Esophagus (tissue), 2 donors: ENCODE data around the gene MYO15A. TPM values are rescaled to one million over a fixed set of nuclear protein-coding genes. Genes with fewer than 3 reads are reported as not detected.
A peak's percentile ranks its signal among the peaks of the same experiment; 100 is the strongest.

Source experiments
- H3K27ac ChIP-seq, 2 donors: one replicate each; pipeline ENCODE4 v1.5.1; 2013; ENCODE audit warnings: low read depth in 2 of 2, mild to moderate bottlenecking in 2 of 2, inconsistent platforms in 1 of 2, low read length in 1 of 2, moderate library complexity in 1 of 2
- H3K27me3 ChIP-seq, 2 donors: one replicate each; pipeline ENCODE4 v1.6.1; 2013; ENCODE audit warnings: low read length in 2 of 2, control low read depth in 1 of 2, mild to moderate bottlenecking in 1 of 2; ENCODE audit not compliant: insufficient read depth in 2 of 2, control insufficient read depth in 1 of 2
- H3K36me3 ChIP-seq, 2 donors: one replicate each; pipeline ENCODE4 v1.6.1; 2013; ENCODE audit warnings: low read length in 1 of 2; ENCODE audit not compliant: control insufficient read depth in 2 of 2, insufficient read depth in 2 of 2
- H3K4me1 ChIP-seq, 2 donors: one replicate each; pipeline ENCODE4 v1.6.1; 2013; ENCODE audit warnings: low read length in 1 of 2; ENCODE audit not compliant: control insufficient read depth in 2 of 2, insufficient read depth in 2 of 2
- H3K4me3 ChIP-seq, 2 donors: one replicate each; pipeline ENCODE4 v1.5.1; 2013; ENCODE audit warnings: low read length in 2 of 2, mild to moderate bottlenecking in 2 of 2, low read depth in 1 of 2, moderate library complexity in 1 of 2
- H3K9me3 ChIP-seq, 2 donors: one replicate each; pipeline ENCODE4 v1.6.1; 2013; ENCODE audit warnings: mild to moderate bottlenecking in 2 of 2, low read depth in 1 of 2, low read length in 1 of 2, moderate library complexity in 1 of 2; ENCODE audit not compliant: control insufficient read depth in 2 of 2, insufficient read depth in 1 of 2
- WGBS, 2 donors: extraction: QIAGEN DNeasy Blood & Tissue Kit; methylation state at CpG; one replicate each; pipeline ENCODE4 v1.1.7; 2013; 5-methylcytosine and 5-hydroxymethylcytosine counted together
- polyA plus RNA-seq, 2 donors: library from polyadenylated mRNA; stranded (reverse); fragments of 200-250 nt; gene quantifications; one replicate each; pipeline ENCODE4 v1.2.3, GENCODE V29; 2013
- donor health status: healthy with polysubstance abuse.
- donor health status: Bipolar disorder and iron deficiency.

MYO15A gene
- polyA plus RNA-seq, 2 donors, result 0.51 to 0.68 TPM

GRCh38 chr17:18217412-18218015 lies 109.0 kb downstream of the MYO15A start:
- no peak overlapping the region for H3K27ac ChIP-seq
- H3K9me3 ChIP-seq, result no peaks in the 10 kb centered on the region
- no peaks in the 10 kb centered on the region for H3K4me1 ChIP-seq
- no peaks in the 10 kb centered on the region for H3K27me3 ChIP-seq
- no peak overlapping the region for H3K4me3 ChIP-seq
- no peaks in the 10 kb centered on the region for H3K36me3 ChIP-seq
- 7 to 11% methylated on average over 5 to 6 of the region's 6 CpGs for WGBS, 2 donors

- Histone ChIP-seq H3K9me3 (no peaks in the 10 kb centered on the region), H3K36me3 (no peaks in the 10 kb centered on the region), H3K27me3 (no peaks in the 10 kb centered on the region), H3K4me1 (no peaks in the 10 kb centered on the region), H3K27ac (no peak overlapping the region), H3K4me3 (no peak overlapping the region)
- WGBS, 2 donors, result 55 to 64% methylated on average over 4 of the region's 4 CpGs
Observed at GRCh38 chr17:18218756-18219415, 110.3 kb downstream of the MYO15A start.

DNA sequence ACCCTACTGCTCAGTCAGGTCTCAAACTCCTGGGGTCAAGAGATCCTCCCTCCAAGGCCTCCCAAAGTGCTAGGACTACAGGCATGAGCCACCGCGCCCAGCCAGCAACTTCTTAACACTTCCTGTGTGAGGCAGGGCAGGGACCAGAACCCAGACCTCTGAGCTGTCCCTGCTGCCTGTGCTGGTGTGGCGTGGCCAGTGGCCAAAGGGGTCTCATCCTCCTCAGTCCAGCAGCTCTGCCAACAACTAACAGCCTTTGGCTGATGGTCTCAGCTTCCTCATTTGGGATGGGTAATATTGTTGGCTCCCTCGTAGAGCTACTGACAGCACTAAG lies 115.5 kb downstream of the MYO15A start:
- H3K27me3 ChIP-seq, result no peaks in the 10 kb centered on the region
- H3K27ac ChIP-seq, result no peak overlapping the region
- no peaks in the 10 kb centered on the region for H3K9me3 ChIP-seq
- WGBS, 2 donors, result 91 to 93% methylated on average over 4 of the region's 4 CpGs
- H3K4me3 ChIP-seq, result no peak overlapping the region
- no peaks in the 10 kb centered on the region for H3K36me3 ChIP-seq
- peaks cover 0 to 13% of the 10 kb centered on the region in 2 donors for H3K4me1 ChIP-seq

DNA sequence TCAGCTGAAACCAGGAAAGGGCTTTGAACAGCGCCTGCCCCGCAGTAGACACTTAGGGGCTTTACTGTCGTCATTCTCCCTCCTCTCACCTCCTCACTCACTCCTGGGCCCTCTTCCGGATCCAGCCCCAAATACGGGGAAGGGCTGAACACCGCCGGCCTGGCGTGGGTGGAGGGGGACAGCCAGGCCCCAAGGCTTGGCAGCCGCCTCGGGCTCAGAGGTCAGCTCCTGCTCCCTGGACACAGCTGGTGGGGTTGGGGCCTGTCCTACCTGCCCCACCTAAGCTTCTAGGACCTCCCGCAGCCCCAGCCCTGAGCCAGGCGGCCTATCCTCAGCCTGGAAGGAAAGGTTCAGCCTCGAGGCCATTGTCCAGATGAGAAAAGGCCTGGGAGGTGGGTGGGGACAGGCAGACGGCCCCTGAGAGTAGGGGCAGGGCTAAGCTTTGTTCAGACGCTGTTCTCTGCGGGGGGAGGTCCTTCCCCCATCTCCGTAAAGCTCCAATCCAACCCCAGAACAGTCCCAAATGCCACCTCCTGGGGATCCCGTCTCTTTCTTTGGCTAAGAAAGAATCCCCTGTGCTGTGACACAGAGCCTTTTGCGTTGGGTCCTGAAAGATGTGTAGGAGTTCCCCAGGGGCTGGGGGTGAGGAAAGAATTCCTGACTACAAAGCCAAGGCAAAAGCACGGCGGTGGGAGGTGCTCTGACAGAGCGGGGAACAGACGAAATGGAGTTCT lies 116.0 kb downstream of the MYO15A start:
- H3K9me3 ChIP-seq, result no peaks in the 10 kb centered on the region
- 45 to 56% methylated on average over 23 of the region's 23 CpGs for WGBS, 2 donors
- no peaks in the 10 kb centered on the region for H3K36me3 ChIP-seq
- H3K4me3 ChIP-seq, result peak overlapping the region; percentile 27 to 84
- H3K27me3 ChIP-seq, result no peaks in the 10 kb centered on the region
- peak overlapping the region; percentile 34 to 47 for H3K27ac ChIP-seq
- peaks cover 0 to 13% of the 10 kb centered on the region in 2 donors for H3K4me1 ChIP-seq

- WGBS, 2 donors, result 1 to 2% methylated on average over 43 to 60 of the region's 60 CpGs
- peak within 1 kb of the TSS; percentile 50 to 84 for H3K4me3 ChIP-seq
- no peaks in the 10 kb centered on the region for H3K36me3 ChIP-seq
- peak within 1 kb of the TSS; percentile 45 to 53 for H3K27ac ChIP-seq
- H3K27me3 ChIP-seq, result no peaks in the 10 kb centered on the region
- H3K4me1 ChIP-seq, result peaks cover 0 to 13% of the 10 kb centered on the region in 2 donors
- no peaks in the 10 kb centered on the region for H3K9me3 ChIP-seq
Observed at GRCh38 chr17:18225121-18225641, 116.6 kb downstream of the MYO15A start, which contains the start of gene LLGL1. Gene LLGL1 (plus strand): TSS chr17:18225635. CDS start chr17:18225683, 48 bp downstream.

GRCh38 chr17:18225642-18226283 lies 117.2 kb downstream of the MYO15A start:
- Histone ChIP-seq H3K27me3 (no peaks in the 10 kb centered on the region), H3K9me3 (no peaks in the 10 kb centered on the region), H3K4me3 (peak overlapping the region; percentile 50 to 84), H3K4me1 (peaks cover 0 to 13% of the 10 kb centered on the region in 2 donors), H3K27ac (peak overlapping the region; percentile 45 to 53), H3K36me3 (no peaks in the 10 kb centered on the region)
- WGBS, 2 donors, result 0 to 1% methylated on average over 24 to 57 of the region's 57 CpGs

DNA sequence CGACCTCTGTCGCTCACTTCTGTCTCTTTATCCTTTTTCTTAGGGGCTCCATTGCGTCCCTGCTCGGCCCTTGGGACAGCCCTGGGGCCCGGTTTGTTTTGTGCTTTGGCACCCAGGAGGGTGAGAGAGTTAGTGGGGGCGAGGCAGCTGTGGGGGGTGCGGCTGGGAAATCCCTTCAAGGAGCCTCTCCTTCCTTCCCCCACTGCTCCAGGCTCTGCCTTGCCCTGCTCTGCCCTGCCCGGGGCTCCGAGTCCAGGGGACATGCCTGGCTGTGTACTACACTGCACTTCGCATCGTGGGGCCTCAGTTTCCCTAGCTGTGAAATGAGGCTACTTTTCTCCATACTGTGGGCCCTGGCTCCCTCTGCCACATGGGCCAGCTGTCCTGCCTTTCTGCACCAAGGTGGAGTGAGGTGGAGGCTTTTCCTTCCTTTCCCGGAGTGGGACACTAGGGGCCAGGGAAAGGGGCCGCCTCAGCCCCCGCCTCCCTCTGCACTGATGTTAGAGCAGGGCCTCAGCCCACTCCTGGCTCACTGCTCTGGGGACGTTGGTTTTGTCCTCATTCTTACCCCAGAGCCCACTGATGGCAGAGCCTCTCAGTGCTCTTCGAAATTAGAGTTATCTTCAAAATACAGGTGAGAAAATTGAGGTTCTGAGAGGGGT lies 117.9 kb downstream of the MYO15A start:
- Histone ChIP-seq H3K4me1 (peaks cover 0 to 15% of the 10 kb centered on the region in 2 donors), H3K27me3 (no peaks in the 10 kb centered on the region), H3K27ac (no peak overlapping the region), H3K4me3 (peak overlapping the region; percentile 50 to 84), H3K9me3 (no peaks in the 10 kb centered on the region), H3K36me3 (no peaks in the 10 kb centered on the region)
- 23 to 27% methylated on average over 16 of the region's 16 CpGs for WGBS, 2 donors

- H3K4me3 ChIP-seq, result no peak overlapping the region
- H3K27me3 ChIP-seq, result no peaks in the 10 kb centered on the region
- H3K27ac ChIP-seq, result no peak overlapping the region
- 95% methylated on average over 5 of the region's 5 CpGs for WGBS, 2 donors
- peaks cover 0 to 15% of the 10 kb centered on the region in 2 donors for H3K4me1 ChIP-seq
- H3K36me3 ChIP-seq, result peaks cover 0 to 6% of the 10 kb centered on the region in 2 donors
- no peaks in the 10 kb centered on the region for H3K9me3 ChIP-seq
Observed at GRCh38 chr17:18227635-18228034, 119.1 kb downstream of the MYO15A start.

DNA sequence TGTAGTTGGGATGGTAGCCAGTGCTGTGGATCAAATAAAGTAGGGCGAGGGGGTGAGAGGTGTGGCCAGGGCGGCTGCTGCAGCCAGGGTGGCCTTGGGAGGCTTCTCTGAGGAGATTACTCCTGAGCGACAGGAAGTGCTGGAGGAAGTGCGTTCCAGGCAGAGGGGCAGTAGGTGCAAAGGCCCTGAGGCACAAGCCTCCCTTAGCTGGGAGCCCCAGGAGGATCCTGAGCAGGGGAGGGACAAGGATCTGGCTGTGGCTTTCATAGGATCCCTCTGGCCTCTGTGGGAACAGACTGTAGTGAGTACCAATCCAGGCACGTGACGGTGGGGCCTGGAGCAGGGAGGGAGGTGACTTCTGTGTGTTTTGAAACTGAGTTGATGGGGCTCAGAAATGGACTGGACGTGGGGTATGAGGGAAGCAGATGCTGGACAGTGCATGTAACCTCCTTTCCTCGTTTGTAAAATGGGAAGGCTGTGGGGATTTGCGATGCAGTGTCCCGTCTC lies 119.7 kb downstream of the MYO15A start:
- Histone ChIP-seq H3K27ac (no peak overlapping the region), H3K36me3 (peaks cover 0 to 9% of the 10 kb centered on the region in 2 donors), H3K4me3 (no peak overlapping the region), H3K27me3 (no peaks in the 10 kb centered on the region), H3K4me1 (peaks cover 0 to 15% of the 10 kb centered on the region in 2 donors), H3K9me3 (no peaks in the 10 kb centered on the region)
- WGBS, 2 donors, result 81 to 89% methylated on average over 10 of the region's 10 CpGs
